ENCODE data around the gene SLC6A11.

DNA sequence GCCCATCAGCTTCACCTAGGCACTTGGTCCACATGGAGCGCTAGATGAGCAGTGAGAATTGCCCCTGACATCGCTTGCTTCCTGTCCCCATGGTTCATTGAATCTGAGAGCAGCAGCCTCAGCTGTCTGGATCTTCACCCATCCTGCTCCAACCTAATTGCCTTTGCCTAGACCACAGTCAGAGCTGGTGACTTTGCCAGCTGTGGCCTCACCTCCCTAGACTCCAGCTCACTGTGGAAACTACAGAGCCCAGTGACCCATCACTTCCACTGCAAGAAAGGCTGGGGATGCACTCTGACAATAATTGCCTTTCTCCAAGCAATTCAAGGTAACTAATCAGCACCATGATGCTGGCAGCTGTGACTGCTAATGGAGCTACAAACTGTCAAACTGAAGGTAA lies 145.9 kb downstream of the SLC6A11 start:
- TF ChIP-seq, protein P1, sequence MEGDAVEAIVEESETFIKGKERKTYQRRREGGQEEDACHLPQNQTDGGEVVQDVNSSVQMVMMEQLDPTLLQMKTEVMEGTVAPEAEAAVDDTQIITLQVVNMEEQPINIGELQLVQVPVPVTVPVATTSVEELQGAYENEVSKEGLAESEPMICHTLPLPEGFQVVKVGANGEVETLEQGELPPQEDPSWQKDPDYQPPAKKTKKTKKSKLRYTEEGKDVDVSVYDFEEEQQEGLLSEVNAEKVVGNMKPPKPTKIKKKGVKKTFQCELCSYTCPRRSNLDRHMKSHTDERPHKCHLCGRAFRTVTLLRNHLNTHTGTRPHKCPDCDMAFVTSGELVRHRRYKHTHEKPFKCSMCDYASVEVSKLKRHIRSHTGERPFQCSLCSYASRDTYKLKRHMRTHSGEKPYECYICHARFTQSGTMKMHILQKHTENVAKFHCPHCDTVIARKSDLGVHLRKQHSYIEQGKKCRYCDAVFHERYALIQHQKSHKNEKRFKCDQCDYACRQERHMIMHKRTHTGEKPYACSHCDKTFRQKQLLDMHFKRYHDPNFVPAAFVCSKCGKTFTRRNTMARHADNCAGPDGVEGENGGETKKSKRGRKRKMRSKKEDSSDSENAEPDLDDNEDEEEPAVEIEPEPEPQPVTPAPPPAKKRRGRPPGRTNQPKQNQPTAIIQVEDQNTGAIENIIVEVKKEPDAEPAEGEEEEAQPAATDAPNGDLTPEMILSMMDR (IDR thresholded peaks at IDR 0.05), result no peak
- TF ChIP-seq POLR2A (IDR thresholded peaks at IDR 0.05), result no peak
- TF ChIP-seq EP300 (IDR thresholded peaks at IDR 0.05), result no peak
